Mesenchymal stem cell (in vitro differentiated cells and primary cell): ENCODE data around the gene ASCC2.

Experiments
- DNase-seq: peaks from one replicate; pipeline ENCODE4 v3.0.0-alpha.2; 2013
- H2AFZ ChIP-seq: one replicate; pipeline ENCODE4 v1.6.1; 2013; ENCODE audit warnings: low read depth, mild to moderate bottlenecking, control low read depth, inconsistent platforms, low read length, moderate library complexity
- H2AK5ac ChIP-seq: 2 replicates; pipeline ENCODE4 v1.6.1; 2013; ENCODE audit warnings: low read length, moderate library complexity, mild to moderate bottlenecking, inconsistent platforms; ENCODE audit not compliant: severe bottlenecking
- H2BK120ac ChIP-seq: one replicate; pipeline ENCODE4 v1.6.1; 2013; ENCODE audit warnings: low read depth, mild to moderate bottlenecking, inconsistent platforms, low read length, moderate library complexity
- H2BK12ac ChIP-seq, 2 experiments: one replicate each; pipeline ENCODE4 v1.6.1; 2013; ENCODE audit warnings: inconsistent platforms in 2 of 2, low read length in 2 of 2, mild to moderate bottlenecking in 2 of 2, moderate library complexity in 2 of 2, control low read depth in 1 of 2
- H2BK15ac ChIP-seq: one replicate; pipeline ENCODE4 v1.6.1; 2013; ENCODE audit warnings: mild to moderate bottlenecking, low read depth, inconsistent platforms; ENCODE audit not compliant: poor library complexity, severe bottlenecking
- H2BK5ac ChIP-seq: 2 replicates; pipeline ENCODE4 v1.6.1; 2013; ENCODE audit warnings: low read depth, mild to moderate bottlenecking, low read length, control low read depth, inconsistent platforms; ENCODE audit not compliant: poor library complexity, severe bottlenecking
- H3K14ac ChIP-seq, 2 experiments: one replicate each; pipeline ENCODE4 v1.6.1; 2013; ENCODE audit warnings: inconsistent platforms in 2 of 2, low read length in 2 of 2, control low read depth in 1 of 2, mild to moderate bottlenecking in 1 of 2, moderate library complexity in 1 of 2
- H3K18ac ChIP-seq, 2 experiments: one replicate each; pipeline ENCODE4 v1.6.1; 2013; ENCODE audit warnings: inconsistent platforms in 2 of 2, low read length in 2 of 2, control low read depth in 1 of 2, low read depth in 1 of 2, mild to moderate bottlenecking in 1 of 2
- H3K23ac ChIP-seq, 2 experiments: one replicate each; pipeline ENCODE4 v1.6.1; 2013; ENCODE audit warnings: inconsistent platforms in 2 of 2, low read length in 2 of 2, mild to moderate bottlenecking in 2 of 2, moderate library complexity in 2 of 2, control low read depth in 1 of 2
- H3K27ac ChIP-seq: 2 replicates; pipeline ENCODE4 v1.5.1; 2013; ENCODE audit warnings: mild to moderate bottlenecking, moderate library complexity, low read length, control low read depth, inconsistent platforms; ENCODE audit not compliant: poor library complexity, severe bottlenecking
- H3K27me3 ChIP-seq, 2 experiments: 2 replicates each; pipeline versions ENCODE4 v1.6.1 to v1.7.0; 2013; ENCODE audit warnings: low read length in 2 of 2, mild to moderate bottlenecking in 2 of 2, moderate library complexity in 2 of 2, control low read depth in 1 of 2, inconsistent platforms in 1 of 2; ENCODE audit not compliant: control insufficient read depth in 1 of 2, insufficient read depth in 1 of 2
- H3K36me3 ChIP-seq, 2 experiments: 2 replicates each; pipeline versions ENCODE4 v1.6.1 to v1.7.0; 2013; ENCODE audit warnings: low read length in 2 of 2, control low read depth in 1 of 2, inconsistent platforms in 1 of 2, low read depth in 1 of 2, mild to moderate bottlenecking in 1 of 2; ENCODE audit not compliant: insufficient read depth in 2 of 2, control insufficient read depth in 1 of 2
- H3K4ac ChIP-seq, 2 experiments: one replicate each; pipeline ENCODE4 v1.6.1; 2013; ENCODE audit warnings: inconsistent platforms in 2 of 2, low read length in 2 of 2, mild to moderate bottlenecking in 2 of 2, moderate library complexity in 2 of 2, control low read depth in 1 of 2, low read depth in 1 of 2
- H3K4me1 ChIP-seq: 2 replicates; pipeline ENCODE4 v1.6.1; 2013; ENCODE audit warnings: low read depth, low read length, control low read depth; ENCODE audit not compliant: control insufficient read depth, insufficient read depth
- H3K4me2 ChIP-seq: 2 replicates; pipeline ENCODE4 v1.6.1; 2013; ENCODE audit warnings: low read length, mild to moderate bottlenecking, inconsistent platforms; ENCODE audit not compliant: poor library complexity, severe bottlenecking
- H3K4me3 ChIP-seq, 2 experiments: 2 replicates each; pipeline versions ENCODE4 v1.5.1 to v1.7.0; 2013; ENCODE audit warnings: low read length in 2 of 2, mild to moderate bottlenecking in 2 of 2, control low read depth in 1 of 2, low read depth in 1 of 2; ENCODE audit not compliant: insufficient read depth in 1 of 2
- H3K79me1 ChIP-seq: replicated peaks from 2 replicates; pipeline ENCODE4 v1.6.1; 2013; ENCODE audit warnings: mild to moderate bottlenecking, control low read depth, low read length, inconsistent platforms; ENCODE audit not compliant: poor library complexity, severe bottlenecking
- H3K9ac ChIP-seq: 2 replicates; pipeline ENCODE4 v1.7.0; 2013; ENCODE audit warnings: mild to moderate bottlenecking, low read length, moderate library complexity
- H3K9me3 ChIP-seq: 2 replicates; pipeline ENCODE4 v1.7.0; 2013; ENCODE audit warnings: mild to moderate bottlenecking, low read length; ENCODE audit not compliant: control insufficient read depth
- H4K8ac ChIP-seq: one replicate; pipeline ENCODE4 v1.6.1; 2013; ENCODE audit warnings: inconsistent platforms, mild to moderate bottlenecking, low read length, moderate library complexity
- H4K91ac ChIP-seq: one replicate; pipeline ENCODE4 v1.6.1; 2013; ENCODE audit warnings: mild to moderate bottlenecking, low read length, inconsistent platforms
- WGBS: methylation state at CpG from one replicate; pipeline ENCODE4 v1.1.7; 2013; ENCODE audit warnings: mixed read lengths; 5-methylcytosine and 5-hydroxymethylcytosine counted together

The ASCC2 gene

GRCh38 chr22:29872144-29872893, 34.2 kb upstream of the ASCC2 start:
- Histone ChIP-seq H2AK5ac (peak overlapping the region; percentile 70), H3K23ac (no peak overlapping the region), H3K4me2 (no peak overlapping the region), H2BK5ac (no peak overlapping the region), H3K9me3 (no peaks in the 10 kb centered on the region), H4K8ac (no peak overlapping the region), H3K4ac (peak overlapping the region in 1 of 2 experiments; percentile 18), H3K79me1 (no peaks in the 10 kb centered on the region), H2BK120ac (peak overlapping the region; percentile 73), H3K4me1 (peaks cover 20% of the 10 kb centered on the region), H4K91ac (no peak overlapping the region), H2BK12ac (no peak overlapping the region), H3K27me3 (peaks cover 0 to 62% of the 10 kb centered on the region in 2 experiments), H3K18ac (no peak overlapping the region), H3K36me3 (no peaks in the 10 kb centered on the region), H2AFZ (no peak overlapping the region), H2BK15ac (no peak overlapping the region), H3K9ac (no peak overlapping the region), H3K14ac (no peak overlapping the region), H3K27ac (peak overlapping the region; percentile 87), H3K4me3 (no peak overlapping the region)
- 96% methylated on average over 3 of the region's 3 CpGs for WGBS
- no peak for DNase-seq

GRCh38 chr22:29871684-29872083, 33.6 kb upstream of the ASCC2 start:
- H3K4me2 ChIP-seq: no peak overlapping the region
- no peaks in the 10 kb centered on the region for H3K79me1 ChIP-seq
- no peak overlapping the region for H2BK120ac ChIP-seq
- H3K36me3 ChIP-seq: no peaks in the 10 kb centered on the region
- DNase-seq: peak; percentile 44
- H3K9ac ChIP-seq: no peak overlapping the region
- no peak overlapping the region for H3K4me3 ChIP-seq
- no peak overlapping the region for H3K23ac ChIP-seq
- H2BK5ac ChIP-seq: no peak overlapping the region
- no peaks in the 10 kb centered on the region for H3K9me3 ChIP-seq
- H2AK5ac ChIP-seq: no peak overlapping the region
- H3K27me3 ChIP-seq: peaks cover 0 to 58% of the 10 kb centered on the region in 2 experiments
- no peak overlapping the region for H4K91ac ChIP-seq
- H4K8ac ChIP-seq: no peak overlapping the region
- 26% methylated on average over 4 of the region's 5 CpGs for WGBS
- H3K4me1 ChIP-seq: peaks cover 20% of the 10 kb centered on the region
- no peak overlapping the region for H2BK12ac ChIP-seq
- no peak overlapping the region for H3K18ac ChIP-seq
- no peak overlapping the region for H3K4ac ChIP-seq
- no peak overlapping the region for H3K14ac ChIP-seq
- no peak overlapping the region for H2AFZ ChIP-seq
- peak overlapping the region; percentile 87 for H3K27ac ChIP-seq
- no peak overlapping the region for H2BK15ac ChIP-seq

- Histone ChIP-seq H3K18ac (no peak overlapping the region), H3K4me3 (no peak overlapping the region), H2AFZ (no peak overlapping the region), H3K4me2 (no peak overlapping the region), H4K8ac (no peak overlapping the region), H3K27me3 (peaks cover 0 to 49% of the 10 kb centered on the region in 2 experiments), H3K9ac (no peak overlapping the region), H3K27ac (peak overlapping the region; percentile 87), H2BK15ac (no peak overlapping the region), H3K23ac (no peak overlapping the region), H2BK12ac (no peak overlapping the region), H3K36me3 (no peaks in the 10 kb centered on the region), H2BK5ac (peak overlapping the region; percentile 66), H4K91ac (no peak overlapping the region), H3K14ac (no peak overlapping the region), H3K9me3 (no peaks in the 10 kb centered on the region), H2BK120ac (no peak overlapping the region), H3K4ac (no peak overlapping the region), H3K4me1 (peaks cover 20% of the 10 kb centered on the region), H2AK5ac (peak overlapping the region; percentile 21), H3K79me1 (no peaks in the 10 kb centered on the region)
- WGBS: 97% methylated on average over 2 of the region's 3 CpGs
- no peak for DNase-seq
Measured at GRCh38 chr22:29870574-29870973, 32.5 kb upstream of the ASCC2 start.

- Histone ChIP-seq H3K4me2 (no peak overlapping the region), H2BK5ac (no peak overlapping the region), H2BK15ac (no peak overlapping the region), H3K4ac (no peak overlapping the region), H2BK120ac (no peak overlapping the region), H3K79me1 (no peaks in the 10 kb centered on the region), H3K23ac (no peak overlapping the region), H3K36me3 (no peaks in the 10 kb centered on the region), H3K14ac (no peak overlapping the region), H3K27ac (no peak overlapping the region), H4K91ac (no peak overlapping the region), H3K27me3 (peaks cover 0 to 23% of the 10 kb centered on the region in 2 experiments), H2BK12ac (no peak overlapping the region), H3K4me1 (peaks cover 20% of the 10 kb centered on the region), H2AK5ac (no peak overlapping the region), H3K18ac (no peak overlapping the region), H2AFZ (no peak overlapping the region), H4K8ac (no peak overlapping the region), H3K9me3 (no peaks in the 10 kb centered on the region), H3K4me3 (no peak overlapping the region), H3K9ac (no peak overlapping the region)
- DNase-seq: no peak
- WGBS: over 99% methylated on average over 2 of the region's 3 CpGs
Measured at GRCh38 chr22:29867851-29868250, 29.8 kb upstream of the ASCC2 start.
